ENCODE results near the gene ZNF138.
"Not testable (repeated sequence)": the region's sequence is repeated elsewhere in the genome, so short reads cannot be mapped to it uniquely, and the experiment has no call there.

The ZNF138 gene

GRCh38 chr7:64768824-64769223, 25.4 kb upstream of the ZNF138 start:
- DNase-seq (ENCODE audit: extremely low spot score), result no peak
- TF ChIP-seq CTCF (IDR thresholded peaks at IDR 0.05; ENCODE audit: control extremely low read depth, extremely low read depth, low read depth, missing control alignments), result no peak
- ChIA-PET CTCF (no interaction called here), POLR2A (no interaction called here)

- TF ChIP-seq CTCF (IDR thresholded peaks at IDR 0.05; ENCODE audit: control extremely low read depth, extremely low read depth, low read depth, missing control alignments), result no peak
- ChIA-PET POLR2A (no interaction called here), CTCF (no interaction called here)
- DNase-seq (ENCODE audit: extremely low spot score), result no peak
These were observed 19.9 kb upstream of the ZNF138 start for GRCh38 chr7:64774204-64774842.

- CTCF ChIA-PET, result no interaction called here
- TF ChIP-seq CTCF (IDR thresholded peaks at IDR 0.05; ENCODE audit: control extremely low read depth, extremely low read depth, low read depth, missing control alignments), result no peak
- DNase-seq (ENCODE audit: extremely low spot score), result no peak
- POLR2A ChIA-PET, result no interaction called here
These were observed 18.9 kb upstream of the ZNF138 start for GRCh38 chr7:64775289-64775688.

- POLR2A ChIA-PET; CTCF ChIA-PET; DNase-seq (ENCODE audit: extremely low spot score): not testable (repeated sequence)
These were observed 9.4 kb upstream of the ZNF138 start for GRCh38 chr7:64784842-64785241.

- ChIA-PET CTCF (no interaction called here), POLR2A (no interaction called here)
- TF ChIP-seq CTCF (IDR thresholded peaks at IDR 0.05; ENCODE audit: control extremely low read depth, extremely low read depth, low read depth, missing control alignments), result no peak
- no peak for DNase-seq (ENCODE audit: extremely low spot score)
These were observed 6.9 kb upstream of the ZNF138 start for GRCh38 chr7:64787295-64787694.

GRCh38 chr7:64789241-64789640, 5.0 kb upstream of the ZNF138 start:
- DNase-seq (ENCODE audit: extremely low spot score); POLR2A ChIA-PET; CTCF ChIA-PET: not testable (repeated sequence)

- no peak for TF ChIP-seq CTCF (IDR thresholded peaks at IDR 0.05; ENCODE audit: control extremely low read depth, extremely low read depth, low read depth, missing control alignments)
- no peak for DNase-seq (ENCODE audit: extremely low spot score)
- ChIA-PET CTCF (interaction anchor here (1.5 kb wide), 1 partner anchor 214 kb away, joined by 3 read pairs; the partner anchor contains the start of gene ERV3-1), POLR2A (no interaction called here)
These were observed 997 bp upstream of the ZNF138 start for GRCh38 chr7:64793106-64793755.
